ENCODE measurements around the gene CD200.

The CD200 gene

GRCh38 chr3:112351036-112351435 lies 18.1 kb downstream of the CD200 start:
- DNase-seq (ENCODE audit: low read depth in 1 of 2, low spot score in 1 of 2) = no peak
- no peak for TF ChIP-seq CTCF (IDR thresholded peaks at IDR 0.05; ENCODE audit: insufficient read depth, low read length)
- H3K27ac ChIP-seq (replicated peaks) = no peak overlapping the region
- H3K4me3 ChIP-seq (replicated peaks; ENCODE audit: insufficient read depth, low read length) = no peak overlapping the region
- no peaks in the 10 kb centered on the region for H3K27me3 ChIP-seq (ENCODE audit: insufficient read depth, poor library complexity, severe bottlenecking)

GRCh38 chr3:112351823-112352222 lies 18.9 kb downstream of the CD200 start:
- no peak for DNase-seq (ENCODE audit: low read depth in 1 of 2, low spot score in 1 of 2)
- H3K4me3 ChIP-seq (replicated peaks; ENCODE audit: insufficient read depth, low read length) = no peak overlapping the region
- TF ChIP-seq SPI1 (IDR thresholded peaks at IDR 0.05; ENCODE audit: borderline replicate concordance, low read depth) (no peak), GABPA (IDR thresholded peaks at IDR 0.05; ENCODE audit: low read depth) (no peak), CTCF (IDR thresholded peaks at IDR 0.05; ENCODE audit: insufficient read depth, low read length) (no peak), REST (IDR thresholded peaks at IDR 0.05; ENCODE audit: insufficient replicate concordance, low read depth) (no peak), POLR2AphosphoS5 (IDR thresholded peaks at IDR 0.05; ENCODE audit: low read depth) (no peak)
- no peaks in the 10 kb centered on the region for H3K27me3 ChIP-seq (ENCODE audit: insufficient read depth, poor library complexity, severe bottlenecking)
- H3K27ac ChIP-seq (replicated peaks) = no peak overlapping the region

- no peak for TF ChIP-seq SPI1 (IDR thresholded peaks at IDR 0.05; ENCODE audit: borderline replicate concordance, low read depth)
- no peak for TF ChIP-seq GABPA (IDR thresholded peaks at IDR 0.05; ENCODE audit: low read depth)
- TF ChIP-seq CTCF (IDR thresholded peaks at IDR 0.05; ENCODE audit: insufficient read depth, low read length) = no peak
- no peak for TF ChIP-seq REST (IDR thresholded peaks at IDR 0.05; ENCODE audit: insufficient replicate concordance, low read depth)
- TF ChIP-seq POLR2AphosphoS5 (IDR thresholded peaks at IDR 0.05; ENCODE audit: low read depth) = no peak
- H3K27me3 ChIP-seq (ENCODE audit: insufficient read depth, poor library complexity, severe bottlenecking) = no peaks in the 10 kb centered on the region
- H3K27ac ChIP-seq (replicated peaks) = no peak overlapping the region
- DNase-seq (ENCODE audit: low read depth in 1 of 2, low spot score in 1 of 2) = no peak
- H3K4me3 ChIP-seq (replicated peaks; ENCODE audit: insufficient read depth, low read length) = no peak overlapping the region
Measured at GRCh38 chr3:112352720-112353119, 19.8 kb downstream of the CD200 start.

- no peak overlapping the region for H3K27ac ChIP-seq (replicated peaks)
- no peak for TF ChIP-seq SPI1 (IDR thresholded peaks at IDR 0.05; ENCODE audit: borderline replicate concordance, low read depth)
- no peak for TF ChIP-seq POLR2AphosphoS5 (IDR thresholded peaks at IDR 0.05; ENCODE audit: low read depth)
- no peak for TF ChIP-seq CTCF (IDR thresholded peaks at IDR 0.05; ENCODE audit: insufficient read depth, low read length)
- TF ChIP-seq REST (IDR thresholded peaks at IDR 0.05; ENCODE audit: insufficient replicate concordance, low read depth) = no peak
- TF ChIP-seq GABPA (IDR thresholded peaks at IDR 0.05; ENCODE audit: low read depth) = no peak
- H3K27me3 ChIP-seq (ENCODE audit: insufficient read depth, poor library complexity, severe bottlenecking) = no peaks in the 10 kb centered on the region
- no peak overlapping the region for H3K4me3 ChIP-seq (replicated peaks; ENCODE audit: insufficient read depth, low read length)
- no peak for DNase-seq (ENCODE audit: low read depth in 1 of 2, low spot score in 1 of 2)
Measured at GRCh38 chr3:112353365-112353764, 20.4 kb downstream of the CD200 start.

Measured in HL-60 (cell line).